ENCODE measurements around the gene ARID5B.
A peak's percentile ranks its signal among the peaks of the same experiment; 100 is the strongest.

ARID5B gene

GRCh38 chr10:62048470-62048869 is 147.0 kb downstream of the ARID5B start:
- DNase-seq = peak in 2 of 58 donors; percentile 56 to 60

- peak; percentile 9 to 93 (median 80) for DNase-seq
Observed at GRCh38 chr10:62048919-62049623, 147.6 kb downstream of the ARID5B start.

GRCh38 chr10:62049624-62050345 is 148.3 kb downstream of the ARID5B start:
- peak in 1 of 58 donors; percentile 25 for DNase-seq

- peak in 1 of 58 donors; percentile 44 for DNase-seq
Observed at GRCh38 chr10:62050346-62050892, 148.9 kb downstream of the ARID5B start.

- DNase-seq = peak in 17 of 58 donors; percentile 10 to 64 (median 24)
Observed at GRCh38 chr10:62050893-62051433, 149.5 kb downstream of the ARID5B start.

- no peak for DNase-seq
Observed at GRCh38 chr10:62052276-62052675, 150.8 kb downstream of the ARID5B start.

- DNase-seq = no peak
Observed at GRCh38 chr10:62053860-62054259, 152.4 kb downstream of the ARID5B start.

GRCh38 chr10:62054408-62054807 is 152.9 kb downstream of the ARID5B start:
- DNase-seq = no peak

GRCh38 chr10:62054830-62055229 is 153.3 kb downstream of the ARID5B start:
- DNase-seq = no peak

GRCh38 chr10:62056219-62056618 is 154.7 kb downstream of the ARID5B start:
- no peak for DNase-seq

GRCh38 chr10:62056698-62057097 is 155.2 kb downstream of the ARID5B start:
- no peak for DNase-seq

GRCh38 chr10:62057359-62057758 is 155.9 kb downstream of the ARID5B start:
- DNase-seq = no peak

- DNase-seq = no peak
Observed at GRCh38 chr10:62057850-62058249, 156.4 kb downstream of the ARID5B start.

GRCh38 chr10:62058476-62058875 is 157.0 kb downstream of the ARID5B start:
- DNase-seq = no peak

- no peak for DNase-seq
Observed at GRCh38 chr10:62058896-62059216, 157.4 kb downstream of the ARID5B start.

GRCh38 chr10:62059217-62059920 is 157.9 kb downstream of the ARID5B start:
- DNase-seq = no peak

- DNase-seq = no peak
Observed at GRCh38 chr10:62062028-62062427, 160.5 kb downstream of the ARID5B start.

- DNase-seq = no peak
Observed at GRCh38 chr10:62062752-62063512, 161.4 kb downstream of the ARID5B start.

GRCh38 chr10:62063795-62064472 is 162.4 kb downstream of the ARID5B start:
- DNase-seq = no peak

- no peak for DNase-seq
Observed at GRCh38 chr10:62067560-62067959, 166.1 kb downstream of the ARID5B start.
